GM21786 (cell line): ENCODE measurements around the gene NSDHL.

Source experiments
- ATAC-seq: cut with Tn5 transposase; IDR thresholded peaks from one replicate; pipeline ENCODE4 v1.9.1; 2021; ENCODE audit not compliant: unreplicated experiment

NSDHL gene

GRCh38 chrX:152892999-152893891 is 62.4 kb downstream of the NSDHL start:
- no peak for ATAC-seq

- ATAC-seq: no peak
Measured at GRCh38 chrX:152893980-152894610, 63.2 kb downstream of the NSDHL start.

- no peak for ATAC-seq
Measured at GRCh38 chrX:152895121-152895520, 64.3 kb downstream of the NSDHL start.

GRCh38 chrX:152895724-152896420 is 65.0 kb downstream of the NSDHL start:
- no peak for ATAC-seq

- ATAC-seq: no peak
Measured at GRCh38 chrX:152896450-152896849, 65.6 kb downstream of the NSDHL start.

GRCh38 chrX:152897222-152898131 is 66.6 kb downstream of the NSDHL start, which contains the start of gene ZNF185:
Gene ZNF185, plus strand, starts transcription at chrX:152898067. Its CDS starts 16,423 bp downstream, at chrX:152914490.
- ATAC-seq: no peak

- no peak for ATAC-seq
Measured at GRCh38 chrX:152898442-152898841, 67.6 kb downstream of the NSDHL start.

- ATAC-seq: no peak
Measured at GRCh38 chrX:152899111-152899873, 68.4 kb downstream of the NSDHL start.

GRCh38 chrX:152899874-152900719 is 69.2 kb downstream of the NSDHL start:
- no peak for ATAC-seq

GRCh38 chrX:152900937-152901445 is 70.1 kb downstream of the NSDHL start:
- no peak for ATAC-seq

GRCh38 chrX:152901816-152902501 is 71.1 kb downstream of the NSDHL start:
- no peak for ATAC-seq

GRCh38 chrX:152902502-152902820 is 71.6 kb downstream of the NSDHL start:
- ATAC-seq: no peak

- no peak for ATAC-seq
Measured at GRCh38 chrX:152903589-152903988, 72.7 kb downstream of the NSDHL start.

GRCh38 chrX:152904151-152905080 is 73.6 kb downstream of the NSDHL start:
- no peak for ATAC-seq

- no peak for ATAC-seq
Measured at GRCh38 chrX:152905081-152905420, 74.2 kb downstream of the NSDHL start.

- ATAC-seq: no peak
Measured at GRCh38 chrX:152907084-152907651, 76.3 kb downstream of the NSDHL start.

GRCh38 chrX:152908486-152908885 is 77.6 kb downstream of the NSDHL start:
- no peak for ATAC-seq
